Naive thymus-derived CD4-positive, alpha-beta T cell (primary cell): ENCODE results near the gene ERVK3-1. TPM values are rescaled to one million over a fixed set of nuclear protein-coding genes. Genes with fewer than 3 reads are reported as not detected.

Experiments
- ATAC-seq: fragments of 150-1000 bp; cut with Tn5 transposase; 2 replicates; pipeline ENCODE4 v1.10.0; 2021; ENCODE audit warnings: mild to moderate bottlenecking, moderate library complexity
- CTCF ChIA-PET: fragments of 350-600 bp; sonication (Branson Sonifier 250); formaldehyde crosslinking; loops from one replicate; lab custom pipeline; 2021; ENCODE audit warnings: antibody characterized with exemption; lab: Charles Lee
- POLR2A ChIA-PET: fragments of 350-600 bp; sonication (Branson Sonifier 250); formaldehyde crosslinking; loops from one replicate; lab custom pipeline; 2021; ENCODE audit warnings: antibody characterized with exemption, inconsistent platforms; lab: Charles Lee
- DNase-seq, 9 donors: peaks; one replicate each; pipeline versions ENCODE4 v3.0.0 to v3.0.0-alpha.2; 2020 to 2022; ENCODE audit warnings: mixed read lengths in 1 of 9
- H3K27ac ChIP-seq: one replicate; pipeline ENCODE4 v1.7.0; 2013; ENCODE audit warnings: mild to moderate bottlenecking, low read depth, low read length, moderate library complexity
- H3K27me3 ChIP-seq, 2 donors: one replicate each; pipeline ENCODE4 v1.7.0; 2013; ENCODE audit warnings: low read length in 2 of 2, mild to moderate bottlenecking in 2 of 2, moderate library complexity in 2 of 2; ENCODE audit not compliant: control insufficient read depth in 2 of 2, insufficient read depth in 2 of 2
- H3K36me3 ChIP-seq, 3 experiments: 1 replicate in 2 of 3; 2 replicates in 1 of 3; pipeline ENCODE4 v1.7.0; 2013; ENCODE audit warnings: low read length in 3 of 3, mild to moderate bottlenecking in 3 of 3, moderate library complexity in 1 of 3; ENCODE audit not compliant: insufficient read depth in 3 of 3, control insufficient read depth in 2 of 3
- H3K4me1 ChIP-seq, 2 donors: one replicate each; pipeline ENCODE4 v1.7.0; 2013; ENCODE audit warnings: low read length in 2 of 2, mild to moderate bottlenecking in 2 of 2, moderate library complexity in 1 of 2; ENCODE audit not compliant: control insufficient read depth in 2 of 2, insufficient read depth in 2 of 2
- H3K4me3 ChIP-seq: 2 replicates; pipeline ENCODE4 v1.7.0; 2013; ENCODE audit warnings: mild to moderate bottlenecking, low read length
- H3K9me3 ChIP-seq, 3 experiments: 1 replicate in 2 of 3; 2 replicates in 1 of 3; pipeline ENCODE4 v1.7.0; 2013; ENCODE audit warnings: low read length in 3 of 3; ENCODE audit not compliant: control insufficient read depth in 2 of 3
- H3K27ac Mint-ChIP-seq, 9 donors: one replicate each; pipeline ENCODE4 v1.8.0; 2020 to 2022; ENCODE audit warnings: mixed read lengths in 9 of 9, mild to moderate bottlenecking in 8 of 9, moderate library complexity in 5 of 9, inconsistent platforms in 2 of 9
- H3K27me3 Mint-ChIP-seq, 5 donors: one replicate each; pipeline ENCODE4 v1.8.0; 2021 to 2022; ENCODE audit warnings: mixed read lengths in 5 of 5, mild to moderate bottlenecking in 1 of 5
- H3K36me3 Mint-ChIP-seq, 5 donors: one replicate each; pipeline ENCODE4 v1.8.0; 2020 to 2022; ENCODE audit warnings: mixed read lengths in 5 of 5, mild to moderate bottlenecking in 3 of 5, inconsistent platforms in 1 of 5
- H3K4me1 Mint-ChIP-seq, 7 donors: one replicate each; pipeline ENCODE4 v1.8.0; 2020 to 2022; ENCODE audit warnings: mixed read lengths in 7 of 7, mild to moderate bottlenecking in 3 of 7, inconsistent platforms in 1 of 7
- H3K4me3 Mint-ChIP-seq, 10 donors: one replicate each; pipeline ENCODE4 v1.8.0; 2020 to 2022; ENCODE audit warnings: mild to moderate bottlenecking in 10 of 10, mixed read lengths in 10 of 10, moderate library complexity in 6 of 10, inconsistent platforms in 2 of 10
- H3K9me3 Mint-ChIP-seq, 11 donors: one replicate each; pipeline ENCODE4 v1.8.0; 2020 to 2022; ENCODE audit warnings: mixed read lengths in 11 of 11, mild to moderate bottlenecking in 4 of 11, inconsistent platforms in 1 of 11, moderate library complexity in 1 of 11
- intact Hi-C, 2 donors: fragments of 100-400 bp; cut with micrococcal nuclease; formaldehyde crosslinking; loops; one replicate each; pipeline ENCODE4 v1.15.1; 2023
- polyA plus RNA-seq, 2 donors: library from polyadenylated mRNA; unstranded; fragments of 300-500 nt; fragmentation: Illumina TruSeq; gene quantifications; one replicate each; pipeline ENCODE4 v1.2.3, GENCODE V29; 2021
- total RNA-seq, 6 experiments: library from RNA in 5 of 6; stranded (reverse) in 5 of 6; gene quantifications; 1 replicate in 5 of 6; 2 replicates in 1 of 6; pipeline ENCODE4 v1.2.3 and lab custom pipeline; 2021 to 2026

ERVK3-1 gene
- total and polyA plus RNA-seq, 7 experiments from 2014 or later: 59.7 to 122 (median 68.2) TPM

- ATAC-seq (no peak), DNase-seq (no peak)
- H3K9me3 ChIP-seq: no peaks in the 10 kb centered on the region
- CTCF ChIA-PET: interaction anchor here (0.8 kb wide), 1 partner anchor 29 kb away, joined by 3 read pairs; no protein-coding TSS in a partner anchor
- Mint-ChIP-seq H3K36me3 (peaks cover 0 to 28% (median 16%) of the 10 kb centered on the region in 5 donors), H3K4me3 (no peak overlapping the region), H3K27ac (peak overlapping the region in 1 of 9 donors; percentile 31), H3K27me3 (no peaks in the 10 kb centered on the region), H3K4me1 (peaks cover 0 to 10% (median 6%) of the 10 kb centered on the region in 7 donors), H3K9me3 (no peaks in the 10 kb centered on the region)
- POLR2A ChIA-PET: interaction anchor here (0.6 kb wide), 1 partner anchor 16 kb away, joined by 3 read pairs; no protein-coding TSS in a partner anchor
- peaks cover 0 to 21% (median 0%) of the 10 kb centered on the region in 3 experiments for H3K36me3 ChIP-seq
- no peak overlapping the region for H3K4me3 ChIP-seq
- H3K4me1 ChIP-seq: peaks cover 3 to 5% of the 10 kb centered on the region in 2 donors
- intact Hi-C loops: no loop called here
- no peaks in the 10 kb centered on the region for H3K27me3 ChIP-seq
- H3K27ac ChIP-seq: no peak overlapping the region
Observed at GRCh38 chr19:58332697-58333096, 27.5 kb downstream of the ERVK3-1 start.

GRCh38 chr19:58334691-58335249 lies 29.6 kb downstream of the ERVK3-1 start:
- Histone ChIP-seq H3K4me1 (no peaks in the 10 kb centered on the region), H3K27me3 (no peaks in the 10 kb centered on the region), H3K36me3 (peaks cover 0 to 39% (median 0%) of the 10 kb centered on the region in 3 experiments), H3K27ac (no peak overlapping the region), H3K9me3 (peaks cover 0 to 9% (median 0%) of the 10 kb centered on the region in 3 experiments), H3K4me3 (no peak overlapping the region)
- ChIA-PET CTCF (no interaction called here), POLR2A (interaction anchor here (1.0 to 1.3 kb wide), 2 partner anchors 12 to 55 kb away, joined by 3 read pairs; no protein-coding TSS in a partner anchor)
- no peaks in the 10 kb centered on the region for H3K27me3 Mint-ChIP-seq
- no peak for DNase-seq
- peaks cover 0 to 16% (median 1%) of the 10 kb centered on the region in 11 donors for H3K9me3 Mint-ChIP-seq
- intact Hi-C loops: no loop called here
- peak overlapping the region in 1 of 9 donors; percentile 25 for H3K27ac Mint-ChIP-seq
- H3K36me3 Mint-ChIP-seq: peaks cover 13 to 47% (median 28%) of the 10 kb centered on the region in 5 donors
- no peak overlapping the region for H3K4me3 Mint-ChIP-seq
- H3K4me1 Mint-ChIP-seq: peaks cover 0 to 9% (median 2%) of the 10 kb centered on the region in 7 donors
- no peak for ATAC-seq

GRCh38 chr19:58335630-58336029 lies 30.5 kb downstream of the ERVK3-1 start:
- Mint-ChIP-seq H3K4me1 (peaks cover 0 to 9% (median 4%) of the 10 kb centered on the region in 7 donors), H3K36me3 (peaks cover 16 to 52% (median 32%) of the 10 kb centered on the region in 5 donors), H3K9me3 (peaks cover 0 to 19% (median 4%) of the 10 kb centered on the region in 11 donors), H3K27me3 (no peaks in the 10 kb centered on the region), H3K4me3 (no peak overlapping the region), H3K27ac (no peak overlapping the region)
- H3K27ac ChIP-seq: no peak overlapping the region
- ATAC-seq: no peak
- CTCF ChIA-PET: no interaction called here
- no peak overlapping the region for H3K4me3 ChIP-seq
- intact Hi-C loops: no loop called here
- H3K4me1 ChIP-seq: no peaks in the 10 kb centered on the region
- POLR2A ChIA-PET: interaction anchor here (0.6 kb wide), 1 partner anchor 522 kb away, joined by 5 read pairs; no protein-coding TSS in a partner anchor
- DNase-seq: no peak
- H3K9me3 ChIP-seq: peaks cover 0 to 9% (median 0%) of the 10 kb centered on the region in 3 experiments
- peaks cover 0 to 39% (median 0%) of the 10 kb centered on the region in 3 experiments for H3K36me3 ChIP-seq
- H3K27me3 ChIP-seq: no peaks in the 10 kb centered on the region

- ATAC-seq: no peak
- ChIA-PET POLR2A (interaction anchor here (0.6 kb wide), 2 partner anchors 23 to 522 kb away, joined by 3 to 5 read pairs; no protein-coding TSS in a partner anchor), CTCF (no interaction called here)
- H3K36me3 Mint-ChIP-seq: peaks cover 17 to 54% (median 37%) of the 10 kb centered on the region in 5 donors
- no peak for DNase-seq
- H3K27me3 ChIP-seq: no peaks in the 10 kb centered on the region
- H3K4me1 ChIP-seq: no peaks in the 10 kb centered on the region
- no peak overlapping the region for H3K27ac ChIP-seq
- peaks cover 0 to 9% (median 0%) of the 10 kb centered on the region in 3 experiments for H3K9me3 ChIP-seq
- no peak overlapping the region for H3K4me3 ChIP-seq
- H3K36me3 ChIP-seq: peaks cover 0 to 39% (median 0%) of the 10 kb centered on the region in 3 experiments
- no peaks in the 10 kb centered on the region for H3K27me3 Mint-ChIP-seq
- no peak overlapping the region for H3K27ac Mint-ChIP-seq
- intact Hi-C loops: no loop called here
- no peak overlapping the region for H3K4me3 Mint-ChIP-seq
- H3K4me1 Mint-ChIP-seq: peaks cover 0 to 10% (median 2%) of the 10 kb centered on the region in 7 donors
- peaks cover 0 to 20% (median 4%) of the 10 kb centered on the region in 11 donors for H3K9me3 Mint-ChIP-seq
Observed at GRCh38 chr19:58336216-58336615, 31.0 kb downstream of the ERVK3-1 start.

GRCh38 chr19:58336820-58337219 lies 31.6 kb downstream of the ERVK3-1 start:
- no peak overlapping the region for H3K27ac ChIP-seq
- H3K36me3 Mint-ChIP-seq: peaks cover 19 to 57% (median 43%) of the 10 kb centered on the region in 5 donors

GRCh38 chr19:58338336-58338735 lies 33.2 kb downstream of the ERVK3-1 start:
- CTCF ChIA-PET: no interaction called here
- no peak for ATAC-seq

More at GRCh38 chr19:58336820-58337219, 31.6 kb downstream of the ERVK3-1 start:
- ChIA-PET CTCF (no interaction called here), POLR2A (no interaction called here)
- no peak for ATAC-seq
- Histone ChIP-seq H3K4me1 (no peaks in the 10 kb centered on the region), H3K27me3 (no peaks in the 10 kb centered on the region), H3K9me3 (peaks cover 0 to 9% (median 0%) of the 10 kb centered on the region in 3 experiments), H3K4me3 (no peak overlapping the region), H3K36me3 (peaks cover 0 to 39% (median 0%) of the 10 kb centered on the region in 3 experiments)
- intact Hi-C loops: no loop called here
- no peak for DNase-seq
- H3K4me1 Mint-ChIP-seq: peaks cover 0 to 13% (median 4%) of the 10 kb centered on the region in 7 donors
- no peak overlapping the region for H3K27ac Mint-ChIP-seq
- no peak overlapping the region for H3K4me3 Mint-ChIP-seq
- H3K27me3 Mint-ChIP-seq: no peaks in the 10 kb centered on the region
- peaks cover 0 to 22% (median 4%) of the 10 kb centered on the region in 11 donors for H3K9me3 Mint-ChIP-seq

More at GRCh38 chr19:58338336-58338735, 33.2 kb downstream of the ERVK3-1 start:
- intact Hi-C loops: no loop called here
- DNase-seq: no peak
- H3K27ac Mint-ChIP-seq: no peak overlapping the region
- no peaks in the 10 kb centered on the region for H3K4me1 ChIP-seq
- peaks cover 0 to 26% (median 4%) of the 10 kb centered on the region in 11 donors for H3K9me3 Mint-ChIP-seq
- H3K27ac ChIP-seq: no peak overlapping the region
- H3K4me3 Mint-ChIP-seq: no peak overlapping the region
- no peaks in the 10 kb centered on the region for H3K27me3 ChIP-seq
- H3K9me3 ChIP-seq: peaks cover 0 to 9% (median 0%) of the 10 kb centered on the region in 3 experiments
- H3K4me3 ChIP-seq: no peak overlapping the region
- H3K36me3 ChIP-seq: peaks cover 0 to 39% (median 0%) of the 10 kb centered on the region in 3 experiments
- peaks cover 0 to 13% (median 4%) of the 10 kb centered on the region in 7 donors for H3K4me1 Mint-ChIP-seq
- POLR2A ChIA-PET: no interaction called here
- H3K27me3 Mint-ChIP-seq: no peaks in the 10 kb centered on the region
- peaks cover 19 to 61% (median 46%) of the 10 kb centered on the region in 5 donors for H3K36me3 Mint-ChIP-seq
